A549 (cell line): ENCODE data around the gene PAM. TPM values are rescaled to one million over a fixed set of nuclear protein-coding genes. Genes with fewer than 3 reads are reported as not detected.

Experiments used
- ATAC-seq, 2 experiments: fragments of 200-7000 bp in 1 of 2; fragments of >200 bp in 1 of 2; cut with Nextera tagmentation in 1 of 2; cut with Tn5 transposase in 1 of 2; 3 replicates each; pipeline versions ENCODE4 v1.8.0 to v1.9.1; 2018 to 2020; ENCODE audit warnings: mild to moderate bottlenecking in 1 of 2, moderate library complexity in 1 of 2
- CTCF ChIA-PET: fragments of 300-600 bp; sonication (Branson Sonifier 250); formaldehyde crosslinking; extraction: SDS; loops from one replicate; lab custom pipeline; 2021; ENCODE audit warnings: antibody characterized with exemption, inconsistent platforms; lab: Yijun Ruan, JAX
- POLR2A ChIA-PET: fragments of 350-600 bp; formaldehyde crosslinking; extraction: SDS; loops from one replicate; lab custom pipeline; 2021; ENCODE audit warnings: antibody characterized with exemption, inconsistent platforms; lab: Yijun Ruan, JAX
- DNase-seq, 2 experiments: peaks; one replicate each; pipeline versions ENCODE4 v3.0.0 to v3.0.0-alpha.2; 2011 to 2016; ENCODE audit warnings: low read depth in 1 of 2, low spot score in 1 of 2
- FAIRE-seq: peaks from 2 replicates; lab custom pipeline; 2011; peaks lifted over from hg19 to GRCh38; lab: Jason Lieb, UNC
- H3K27ac ChIP-seq, 2 experiments: fragments of >200 bp; sonication (Bioruptor Twin); formaldehyde crosslinking; 3 replicates each; pipeline ENCODE4 v1.5.1; 2016 to 2017
- H3K4me1 ChIP-seq: fragments of >200 bp; sonication (Bioruptor Twin); formaldehyde crosslinking; 3 replicates; pipeline ENCODE4 v1.6.1; 2016
- H3K4me2 ChIP-seq: fragments of >200 bp; sonication (Bioruptor Twin); formaldehyde crosslinking; 3 replicates; pipeline ENCODE4 v1.6.1; 2016
- H3K4me3 ChIP-seq: fragments of >200 bp; sonication (Bioruptor Twin); formaldehyde crosslinking; 3 replicates; pipeline ENCODE4 v1.5.1; 2016
- H3K9me3 ChIP-seq: fragments of >200 bp; sonication (Bioruptor Twin); formaldehyde crosslinking; 3 replicates; pipeline ENCODE4 v1.6.1; 2016
- BHLHE40 ChIP-seq: IDR thresholded peaks from 2 replicates; pipeline ENCODE4 v1.6.1; 2012; ENCODE audit warnings: low read depth, low read length, inconsistent platforms
- CBX8 ChIP-seq: fragments of 200-600 bp; sonication (generic); IDR thresholded peaks from 2 replicates; pipeline ENCODE4 v1.6.1; 2016
- CEBPB ChIP-seq, 2 experiments: fragments of >200 bp in 1 of 2; sonication (Bioruptor Twin) in 1 of 2; formaldehyde crosslinking in 1 of 2; IDR thresholded peaks; 2 replicates each; pipeline ENCODE4 v1.6.1; 2012 to 2016
- CHD2 ChIP-seq: fragments of 150-350 bp; IDR thresholded peaks from 2 replicates; pipeline ENCODE4 v1.6.1; 2014; ENCODE audit warnings: low read length; ENCODE audit not compliant: partially characterized antibody
- FOSB ChIP-seq: fragments of 250-450 bp; sonication (Bioruptor Pico); IDR thresholded peaks from 2 replicates; pipeline ENCODE4 v1.5.0; 2020; ENCODE audit warnings: mild to moderate bottlenecking, moderate library complexity
- HDAC2 ChIP-seq: fragments of 200-600 bp; sonication (generic); IDR thresholded peaks from 2 replicates; pipeline ENCODE4 v1.6.1; 2016
- HEYL ChIP-seq: fragments of 250-450 bp; sonication (Bioruptor Pico); IDR thresholded peaks from 2 replicates; pipeline ENCODE4 v1.8.0; 2021; ENCODE audit warnings: mild to moderate bottlenecking, moderate library complexity
- HOXB5 ChIP-seq: fragments of 250-450 bp; sonication (Bioruptor Pico); IDR thresholded peaks from 2 replicates; pipeline ENCODE4 v1.5.0; 2020; ENCODE audit warnings: mild to moderate bottlenecking, moderate library complexity
- JUNB ChIP-seq: fragments of >200 bp; sonication (Bioruptor Twin); formaldehyde crosslinking; IDR thresholded peaks from 2 replicates; pipeline ENCODE4 v1.6.1; 2016
- MAFK ChIP-seq: fragments of 450-650 bp; IDR thresholded peaks from 2 replicates; pipeline ENCODE4 v1.6.1; 2014; ENCODE audit not compliant: partially characterized antibody
- MAZ ChIP-seq: fragments of 150-350 bp; IDR thresholded peaks from 2 replicates; pipeline ENCODE4 v1.6.1; 2014; ENCODE audit warnings: antibody characterized with exemption, low read depth, low read length, borderline replicate concordance
- NFE2L2 ChIP-seq: fragments of 150-350 bp; conservative IDR thresholded peaks from 2 replicates; pipeline ENCODE4 v1.6.1; 2014; ENCODE audit warnings: low read length
- NPAS2 ChIP-seq: fragments of 250-450 bp; sonication (Bioruptor Pico); IDR thresholded peaks from 2 replicates; pipeline ENCODE4 v1.8.0; 2022; ENCODE audit warnings: mild to moderate bottlenecking, moderate library complexity, borderline replicate concordance
- POLR2AphosphoS2 ChIP-seq: conservative IDR thresholded peaks from 2 replicates; pipeline ENCODE4 v1.6.1; 2012; ENCODE audit warnings: low read length, improper control_type of control experiment, inconsistent platforms
- RAD21 ChIP-seq, 2 experiments: fragments of >200 bp in 1 of 2; sonication (Bioruptor Twin) in 1 of 2; formaldehyde crosslinking in 1 of 2; IDR thresholded peaks in 1 of 2; conservative IDR thresholded peaks in 1 of 2; 2 replicates in 1 of 2; 3 replicates in 1 of 2; pipeline ENCODE4 v1.6.1; 2012 to 2018; ENCODE audit warnings: inconsistent platforms in 1 of 2
- RARB ChIP-seq: fragments of 250-450 bp; sonication (Bioruptor Pico); IDR thresholded peaks from 2 replicates; pipeline ENCODE4 v1.8.0; 2021; ENCODE audit warnings: mild to moderate bottlenecking, moderate library complexity
- SREBF2 ChIP-seq: fragments of 450-650 bp; IDR thresholded peaks from 2 replicates; pipeline ENCODE4 v1.6.1; 2014; ENCODE audit warnings: mild to moderate bottlenecking, moderate library complexity
- TFCP2L1 ChIP-seq: fragments of 250-450 bp; sonication (Bioruptor Pico); IDR thresholded peaks from 2 replicates; pipeline ENCODE4 v1.5.0; 2021; ENCODE audit warnings: mild to moderate bottlenecking
- ZNF302 ChIP-seq: fragments of 250-450 bp; sonication (Bioruptor Pico); IDR thresholded peaks from 2 replicates; pipeline ENCODE4 v1.9.0; 2021; ENCODE audit warnings: inconsistent platforms, mild to moderate bottlenecking, moderate library complexity
- ZSCAN20 ChIP-seq: fragments of 250-450 bp; sonication (Bioruptor Pico); IDR thresholded peaks from 2 replicates; pipeline ENCODE4 v1.8.0; 2022; ENCODE audit warnings: mild to moderate bottlenecking, moderate library complexity
- WGBS: methylation state at CpG from one replicate; pipeline ENCODE4 v1.1.6; 2017; ENCODE audit errors: missing lambda C conversion rate; 5-methylcytosine and 5-hydroxymethylcytosine counted together
- polyA plus RNA-seq, 4 experiments: library from polyadenylated mRNA; depleted of rRNA in 3 of 4; stranded (reverse); fragments of >200 nt; fragmentation: RNase III in 1 of 4; extraction: RNeasy Plus Mini Kit Qiagen cat#74134 plus additional on column Dnase treatment in 1 of 4; gene quantifications; 2 replicates in 3 of 4; 3 replicates in 1 of 4; pipeline ENCODE4 v1.2.3, GENCODE V29; 2011 to 2017
- TF ChIP-seq, protein P1 (sequence below): IDR thresholded peaks from 2 replicates; pipeline ENCODE4 v1.6.1; 2012
- TF ChIP-seq, protein P2 (sequence below): fragments of 250-450 bp; sonication (Bioruptor Pico); IDR thresholded peaks from 2 replicates; pipeline ENCODE4 v1.5.0; 2020; ENCODE audit warnings: low read depth, mild to moderate bottlenecking, moderate library complexity
- TF ChIP-seq, protein P3 (sequence below): fragments of >200 bp; sonication (Bioruptor Twin); formaldehyde crosslinking; IDR thresholded peaks from 3 replicates; pipeline ENCODE4 v1.6.1; 2016
- TF ChIP-seq, protein P4 (sequence below): IDR thresholded peaks from 2 replicates; pipeline ENCODE4 v1.6.1; 2012
- TF ChIP-seq, protein P5 (sequence below): fragments of 150-350 bp; IDR thresholded peaks from 2 replicates; pipeline ENCODE4 v1.6.1; 2014; ENCODE audit warnings: low read depth, mild to moderate bottlenecking, low read length
- TF ChIP-seq, protein P6 (sequence below): fragments of 200-600 bp; sonication (generic); IDR thresholded peaks from 2 replicates; pipeline ENCODE4 v1.6.1; 2016; ENCODE audit warnings: antibody characterized with exemption, mild to moderate bottlenecking, moderate library complexity

The PAM gene
- polyA plus RNA-seq, 2 of the 4 experiments (the other 2 are of a cell fraction): 21.5 to 25.1 TPM

DNA sequence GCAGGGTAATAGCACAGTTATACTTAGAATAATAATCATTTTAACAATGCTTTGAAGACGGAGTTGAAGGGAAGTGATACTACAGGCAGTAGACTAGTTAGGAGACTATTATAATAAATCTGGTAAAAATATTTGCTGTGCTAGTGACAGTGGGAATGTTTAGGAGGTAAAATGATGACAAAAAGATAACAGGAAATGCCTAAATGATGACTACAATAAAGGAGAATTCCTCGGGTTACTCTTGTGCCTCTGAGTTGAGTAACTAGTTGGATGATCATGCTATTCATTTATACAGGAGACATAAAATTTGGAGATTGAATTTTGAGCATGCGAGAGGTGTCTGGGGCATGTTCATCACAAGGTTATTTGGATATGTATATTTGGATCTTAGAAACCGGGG lies 32.2 kb upstream of the PAM start:
- DNase-seq (no peak), FAIRE-seq (no peak), ATAC-seq (no peak)
- Histone ChIP-seq H3K4me2 (no peak overlapping the region), H3K4me1 (no peaks in the 10 kb centered on the region), H3K27ac (no peak overlapping the region), H3K9me3 (no peaks in the 10 kb centered on the region), H3K4me3 (no peak overlapping the region)
- CTCF ChIA-PET: no interaction called here
- WGBS: 18% methylated on average over 4 of the region's 4 CpGs
- TF ChIP-seq HOXB5 (CRISPR knock-in tag): no peak
- TF ChIP-seq, protein P1, sequence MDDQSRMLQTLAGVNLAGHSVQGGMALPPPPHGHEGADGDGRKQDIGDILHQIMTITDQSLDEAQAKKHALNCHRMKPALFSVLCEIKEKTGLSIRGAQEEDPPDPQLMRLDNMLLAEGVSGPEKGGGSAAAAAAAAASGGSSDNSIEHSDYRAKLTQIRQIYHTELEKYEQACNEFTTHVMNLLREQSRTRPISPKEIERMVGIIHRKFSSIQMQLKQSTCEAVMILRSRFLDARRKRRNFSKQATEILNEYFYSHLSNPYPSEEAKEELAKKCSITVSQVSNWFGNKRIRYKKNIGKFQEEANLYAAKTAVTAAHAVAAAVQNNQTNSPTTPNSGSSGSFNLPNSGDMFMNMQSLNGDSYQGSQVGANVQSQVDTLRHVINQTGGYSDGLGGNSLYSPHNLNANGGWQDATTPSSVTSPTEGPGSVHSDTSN: no peak
- TF ChIP-seq NPAS2 (CRISPR knock-in tag): no peak
- no peak for TF ChIP-seq HEYL
- no peak for TF ChIP-seq ZSCAN20 (CRISPR knock-in tag)
- TF ChIP-seq, protein P2, sequence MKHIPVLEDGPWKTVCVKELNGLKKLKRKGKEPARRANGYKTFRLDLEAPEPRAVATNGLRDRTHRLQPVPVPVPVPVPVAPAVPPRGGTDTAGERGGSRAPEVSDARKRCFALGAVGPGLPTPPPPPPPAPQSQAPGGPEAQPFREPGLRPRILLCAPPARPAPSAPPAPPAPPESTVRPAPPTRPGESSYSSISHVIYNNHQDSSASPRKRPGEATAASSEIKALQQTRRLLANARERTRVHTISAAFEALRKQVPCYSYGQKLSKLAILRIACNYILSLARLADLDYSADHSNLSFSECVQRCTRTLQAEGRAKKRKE: no peak
- TF ChIP-seq ZNF302 (CRISPR knock-in tag): no peak
- no peak for TF ChIP-seq POLR2AphosphoS2
- no peak for TF ChIP-seq MAZ
- TF ChIP-seq JUNB: no peak
- TF ChIP-seq, protein P3, sequence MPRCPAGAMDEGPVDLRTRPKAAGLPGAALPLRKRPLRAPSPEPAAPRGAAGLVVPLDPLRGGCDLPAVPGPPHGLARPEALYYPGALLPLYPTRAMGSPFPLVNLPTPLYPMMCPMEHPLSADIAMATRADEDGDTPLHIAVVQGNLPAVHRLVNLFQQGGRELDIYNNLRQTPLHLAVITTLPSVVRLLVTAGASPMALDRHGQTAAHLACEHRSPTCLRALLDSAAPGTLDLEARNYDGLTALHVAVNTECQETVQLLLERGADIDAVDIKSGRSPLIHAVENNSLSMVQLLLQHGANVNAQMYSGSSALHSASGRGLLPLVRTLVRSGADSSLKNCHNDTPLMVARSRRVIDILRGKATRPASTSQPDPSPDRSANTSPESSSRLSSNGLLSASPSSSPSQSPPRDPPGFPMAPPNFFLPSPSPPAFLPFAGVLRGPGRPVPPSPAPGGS: no peak
- TF ChIP-seq, protein P4, sequence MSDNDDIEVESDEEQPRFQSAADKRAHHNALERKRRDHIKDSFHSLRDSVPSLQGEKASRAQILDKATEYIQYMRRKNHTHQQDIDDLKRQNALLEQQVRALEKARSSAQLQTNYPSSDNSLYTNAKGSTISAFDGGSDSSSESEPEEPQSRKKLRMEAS: no peak
- TF ChIP-seq BHLHE40: no peak
- TF ChIP-seq CHD2: no peak
- TF ChIP-seq, protein P5, sequence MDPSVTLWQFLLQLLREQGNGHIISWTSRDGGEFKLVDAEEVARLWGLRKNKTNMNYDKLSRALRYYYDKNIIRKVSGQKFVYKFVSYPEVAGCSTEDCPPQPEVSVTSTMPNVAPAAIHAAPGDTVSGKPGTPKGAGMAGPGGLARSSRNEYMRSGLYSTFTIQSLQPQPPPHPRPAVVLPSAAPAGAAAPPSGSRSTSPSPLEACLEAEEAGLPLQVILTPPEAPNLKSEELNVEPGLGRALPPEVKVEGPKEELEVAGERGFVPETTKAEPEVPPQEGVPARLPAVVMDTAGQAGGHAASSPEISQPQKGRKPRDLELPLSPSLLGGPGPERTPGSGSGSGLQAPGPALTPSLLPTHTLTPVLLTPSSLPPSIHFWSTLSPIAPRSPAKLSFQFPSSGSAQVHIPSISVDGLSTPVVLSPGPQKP: no peak
- TF ChIP-seq NFE2L2: no peak
- POLR2A ChIA-PET: no interaction called here

DNA sequence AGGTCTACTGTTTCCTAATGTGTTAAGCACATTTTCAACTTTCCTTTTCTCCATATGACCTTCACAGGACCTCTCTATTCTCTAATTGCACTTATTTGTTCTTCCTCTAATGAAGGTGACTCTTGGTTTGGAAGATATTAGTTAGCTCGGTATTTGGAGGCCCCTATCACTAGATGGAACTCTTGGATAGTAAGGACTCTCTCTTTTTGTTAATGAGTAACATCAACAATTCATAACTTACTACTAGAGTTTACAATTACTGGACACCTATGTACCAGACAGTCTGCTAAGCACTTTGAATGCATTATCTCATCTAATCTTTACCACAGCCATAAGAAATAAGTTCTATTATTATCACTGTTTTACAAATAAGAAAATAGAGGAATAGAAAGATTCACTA lies 23.4 kb upstream of the PAM start:
- no peaks in the 10 kb centered on the region for H3K9me3 ChIP-seq
- WGBS: 6% methylated on average over 1 of the region's 1 CpG
- no peaks in the 10 kb centered on the region for H3K4me1 ChIP-seq
- ChIA-PET POLR2A (no interaction called here), CTCF (no interaction called here)
- H3K4me3 ChIP-seq: no peak overlapping the region
- no peak overlapping the region for H3K27ac ChIP-seq
- DNase-seq (no peak), FAIRE-seq (no peak), ATAC-seq (no peak)
- H3K4me2 ChIP-seq: no peak overlapping the region
- TF ChIP-seq HDAC2 (no peak), MAFK (no peak), CHD2 (no peak), RARB (no peak)
- TF ChIP-seq, protein P5: no peak

DNA sequence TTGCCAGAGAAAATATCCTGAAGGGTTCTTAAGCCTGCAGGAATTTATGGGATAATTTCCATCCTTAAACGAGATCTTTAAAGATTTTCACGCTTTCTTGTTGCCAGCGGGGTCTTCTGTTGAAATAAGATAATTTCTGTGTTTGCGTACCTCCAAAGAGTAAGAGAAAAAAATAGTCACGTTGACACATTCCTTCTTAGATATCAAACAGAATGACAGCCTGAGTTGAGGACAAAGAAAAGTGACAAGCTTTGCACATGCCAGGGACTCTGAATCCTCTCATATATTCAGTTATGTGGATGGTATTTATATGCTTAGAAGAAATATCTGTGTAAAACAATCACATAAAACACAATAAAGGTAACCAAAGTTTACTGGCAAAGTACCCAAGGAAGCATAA lies 21.6 kb upstream of the PAM start:
- Histone ChIP-seq H3K9me3 (no peaks in the 10 kb centered on the region), H3K27ac (no peak overlapping the region), H3K4me3 (no peak overlapping the region), H3K4me1 (no peaks in the 10 kb centered on the region), H3K4me2 (no peak overlapping the region)
- FAIRE-seq: no peak
- DNase-seq: no peak
- POLR2A ChIA-PET: no interaction called here
- 12% methylated on average over 5 of the region's 5 CpGs for WGBS
- ATAC-seq: no peak
- CTCF ChIA-PET: interaction anchor here (1.2 kb wide), 1 partner anchor 9 kb away, joined by 4 read pairs; no protein-coding TSS in a partner anchor
- TF ChIP-seq POLR2AphosphoS2: no peak
- TF ChIP-seq NPAS2 (CRISPR knock-in tag): no peak
- TF ChIP-seq HEYL: no peak
- no peak for TF ChIP-seq RAD21 (conservative IDR thresholded peaks at IDR 0.05 in 1 of 2, IDR thresholded peaks at IDR 0.05 in 1 of 2)
- no peak for TF ChIP-seq FOSB
- TF ChIP-seq TFCP2L1 (CRISPR knock-in tag): no peak
- no peak for TF ChIP-seq CEBPB (IDR thresholded peaks at IDR 0.05)
- TF ChIP-seq MAZ: no peak
- TF ChIP-seq, protein P6, sequence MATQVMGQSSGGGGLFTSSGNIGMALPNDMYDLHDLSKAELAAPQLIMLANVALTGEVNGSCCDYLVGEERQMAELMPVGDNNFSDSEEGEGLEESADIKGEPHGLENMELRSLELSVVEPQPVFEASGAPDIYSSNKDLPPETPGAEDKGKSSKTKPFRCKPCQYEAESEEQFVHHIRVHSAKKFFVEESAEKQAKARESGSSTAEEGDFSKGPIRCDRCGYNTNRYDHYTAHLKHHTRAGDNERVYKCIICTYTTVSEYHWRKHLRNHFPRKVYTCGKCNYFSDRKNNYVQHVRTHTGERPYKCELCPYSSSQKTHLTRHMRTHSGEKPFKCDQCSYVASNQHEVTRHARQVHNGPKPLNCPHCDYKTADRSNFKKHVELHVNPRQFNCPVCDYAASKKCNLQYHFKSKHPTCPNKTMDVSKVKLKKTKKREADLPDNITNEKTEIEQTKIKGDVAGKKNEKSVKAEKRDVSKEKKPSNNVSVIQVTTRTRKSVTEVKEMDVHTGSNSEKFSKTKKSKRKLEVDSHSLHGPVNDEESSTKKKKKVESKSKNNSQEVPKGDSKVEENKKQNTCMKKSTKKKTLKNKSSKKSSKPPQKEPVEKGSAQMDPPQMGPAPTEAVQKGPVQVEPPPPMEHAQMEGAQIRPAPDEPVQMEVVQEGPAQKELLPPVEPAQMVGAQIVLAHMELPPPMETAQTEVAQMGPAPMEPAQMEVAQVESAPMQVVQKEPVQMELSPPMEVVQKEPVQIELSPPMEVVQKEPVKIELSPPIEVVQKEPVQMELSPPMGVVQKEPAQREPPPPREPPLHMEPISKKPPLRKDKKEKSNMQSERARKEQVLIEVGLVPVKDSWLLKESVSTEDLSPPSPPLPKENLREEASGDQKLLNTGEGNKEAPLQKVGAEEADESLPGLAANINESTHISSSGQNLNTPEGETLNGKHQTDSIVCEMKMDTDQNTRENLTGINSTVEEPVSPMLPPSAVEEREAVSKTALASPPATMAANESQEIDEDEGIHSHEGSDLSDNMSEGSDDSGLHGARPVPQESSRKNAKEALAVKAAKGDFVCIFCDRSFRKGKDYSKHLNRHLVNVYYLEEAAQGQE: no peak
- no peak for TF ChIP-seq SREBF2
- TF ChIP-seq CBX8: no peak
